ENCODE measurements around the gene TREH. TPM values are rescaled to one million over a fixed set of nuclear protein-coding genes. Genes with fewer than 3 reads are reported as not detected.
"Not testable (repeated sequence)": the region's sequence is repeated elsewhere in the genome, so short reads cannot be mapped to it uniquely, and the experiment has no call there.

The TREH gene
- total RNA-seq, 1 donor from 2014 or later: not detected

DNA sequence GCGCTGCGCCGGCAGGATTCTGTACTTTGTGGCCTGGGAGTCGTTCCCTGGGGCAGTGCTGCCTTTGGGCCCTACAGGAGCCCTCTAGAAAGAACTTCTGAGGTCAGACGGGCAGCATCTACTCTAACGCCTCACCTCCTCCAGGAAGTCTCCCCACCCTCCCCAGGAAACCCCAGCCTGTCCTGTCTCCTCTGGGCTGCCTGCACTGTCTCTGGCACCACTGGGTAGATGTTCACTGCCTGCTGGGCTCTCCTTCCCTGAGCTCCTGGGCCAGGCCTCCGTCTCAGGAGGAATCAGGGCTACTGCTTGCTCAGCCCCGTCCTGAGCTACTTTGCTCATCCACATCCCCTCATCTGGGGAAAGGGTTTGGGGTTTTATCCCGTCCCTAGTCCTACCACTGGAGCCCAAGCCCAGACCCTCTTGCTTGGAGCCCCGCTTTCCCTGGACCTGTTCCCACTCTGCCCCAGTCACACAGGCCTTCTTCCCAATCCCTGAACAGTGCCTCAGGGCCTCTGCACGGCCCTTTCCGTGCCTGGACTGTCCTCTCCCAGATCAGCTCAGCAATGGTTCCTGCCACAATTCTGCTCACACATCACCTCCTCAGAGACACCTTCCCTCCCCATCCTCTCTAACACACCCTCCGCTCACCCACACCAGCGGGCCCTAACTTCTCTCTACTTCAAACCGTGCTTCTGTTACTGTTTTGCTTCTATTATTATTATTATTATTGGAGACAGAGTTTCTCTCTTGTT, 11.3 kb upstream of the TREH start:
- Mint-ChIP-seq H3K27me3 (ENCODE audit: low read depth) (peaks cover 5% of the 10 kb centered on the region), H3K4me3 (ENCODE audit: low read depth) (no peak overlapping the region), H3K4me1 (ENCODE audit: low read depth) (peaks cover 26% of the 10 kb centered on the region), H3K36me3 (ENCODE audit: low read depth) (no peaks in the 10 kb centered on the region), H3K27ac (no peak overlapping the region), H3K9me3 (no peaks in the 10 kb centered on the region)
- no peak for DNase-seq (ENCODE audit: low spot score)
- intact Hi-C loops (cut with micrococcal nuclease): loop anchor here (1.0 to 5.0 kb wide), 3 partner anchors 57 to 266 kb away; partner anchors contain the start of gene UPK2

DNA sequence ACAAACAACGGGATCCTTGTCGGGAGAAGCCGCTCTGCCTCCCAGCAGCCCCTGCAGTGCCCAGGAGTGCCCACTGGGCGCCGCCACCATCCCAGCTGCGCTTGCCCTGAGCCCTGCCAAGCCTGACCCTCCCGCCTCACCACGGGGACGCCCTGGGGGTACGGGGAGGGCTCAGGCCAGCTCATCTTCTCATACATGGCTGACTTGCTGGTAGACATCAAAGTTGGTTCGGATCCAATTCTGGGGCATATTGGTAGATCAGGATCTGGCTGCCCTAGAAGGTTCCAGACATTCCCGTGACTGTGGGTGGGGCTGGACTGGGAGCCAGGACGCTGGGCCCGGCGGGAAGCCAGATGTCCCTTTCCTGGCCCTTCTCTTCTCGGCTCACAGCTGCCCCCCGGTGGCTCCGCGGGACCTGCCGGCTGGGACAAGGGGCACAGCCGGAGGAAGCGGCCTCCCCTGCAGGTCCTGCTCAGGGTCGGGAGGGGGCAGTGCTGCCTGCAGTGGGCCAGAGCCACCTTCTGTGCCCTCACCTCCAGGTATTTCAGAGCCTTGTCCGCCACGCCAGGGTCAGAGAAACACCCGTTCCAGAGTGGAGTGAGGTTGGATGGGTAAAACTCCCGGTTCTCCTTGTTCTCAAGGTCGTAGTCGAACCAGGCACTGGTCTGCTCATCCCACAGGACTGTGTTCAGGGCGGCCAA, 10.6 kb upstream of the TREH start:
- peak; percentile 75 for DNase-seq (ENCODE audit: low spot score)
- H3K9me3 Mint-ChIP-seq: no peaks in the 10 kb centered on the region
- H3K27me3 Mint-ChIP-seq (ENCODE audit: low read depth): peaks cover 11% of the 10 kb centered on the region
- H3K27ac Mint-ChIP-seq: no peak overlapping the region
- no peaks in the 10 kb centered on the region for H3K36me3 Mint-ChIP-seq (ENCODE audit: low read depth)
- intact Hi-C loops (cut with micrococcal nuclease): loop anchor here (1.0 to 5.0 kb wide), 3 partner anchors 57 to 266 kb away; partner anchors contain the start of gene UPK2
- H3K4me1 Mint-ChIP-seq (ENCODE audit: low read depth): peaks cover 26% of the 10 kb centered on the region
- H3K4me3 Mint-ChIP-seq (ENCODE audit: low read depth): peak overlapping the region; percentile 68

DNA sequence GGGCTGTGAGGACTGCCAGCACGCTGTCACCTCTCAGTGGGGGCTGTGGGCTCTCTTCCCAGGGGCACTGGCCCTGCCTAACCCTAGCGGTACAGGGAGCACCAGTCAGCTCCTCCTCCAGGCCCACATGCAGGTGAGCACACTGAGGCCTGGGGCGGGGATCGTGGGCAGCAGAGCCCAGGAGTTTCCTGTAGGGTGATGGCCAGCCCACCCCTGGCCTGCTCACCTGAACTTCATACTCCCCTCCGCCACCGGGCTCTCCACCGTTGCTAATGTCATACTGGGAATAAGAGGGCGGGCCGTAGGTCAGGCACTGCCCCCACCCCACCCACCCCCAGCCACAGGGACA, 10.0 kb upstream of the TREH start:
- no peaks in the 10 kb centered on the region for H3K9me3 Mint-ChIP-seq
- intact Hi-C loops (cut with micrococcal nuclease): no loop called here
- H3K36me3 Mint-ChIP-seq (ENCODE audit: low read depth): no peaks in the 10 kb centered on the region
- H3K4me1 Mint-ChIP-seq (ENCODE audit: low read depth): peaks cover 26% of the 10 kb centered on the region
- peaks cover 14% of the 10 kb centered on the region for H3K27me3 Mint-ChIP-seq (ENCODE audit: low read depth)
- H3K27ac Mint-ChIP-seq: no peak overlapping the region
- no peak for DNase-seq (ENCODE audit: low spot score)
- no peak overlapping the region for H3K4me3 Mint-ChIP-seq (ENCODE audit: low read depth)

DNA sequence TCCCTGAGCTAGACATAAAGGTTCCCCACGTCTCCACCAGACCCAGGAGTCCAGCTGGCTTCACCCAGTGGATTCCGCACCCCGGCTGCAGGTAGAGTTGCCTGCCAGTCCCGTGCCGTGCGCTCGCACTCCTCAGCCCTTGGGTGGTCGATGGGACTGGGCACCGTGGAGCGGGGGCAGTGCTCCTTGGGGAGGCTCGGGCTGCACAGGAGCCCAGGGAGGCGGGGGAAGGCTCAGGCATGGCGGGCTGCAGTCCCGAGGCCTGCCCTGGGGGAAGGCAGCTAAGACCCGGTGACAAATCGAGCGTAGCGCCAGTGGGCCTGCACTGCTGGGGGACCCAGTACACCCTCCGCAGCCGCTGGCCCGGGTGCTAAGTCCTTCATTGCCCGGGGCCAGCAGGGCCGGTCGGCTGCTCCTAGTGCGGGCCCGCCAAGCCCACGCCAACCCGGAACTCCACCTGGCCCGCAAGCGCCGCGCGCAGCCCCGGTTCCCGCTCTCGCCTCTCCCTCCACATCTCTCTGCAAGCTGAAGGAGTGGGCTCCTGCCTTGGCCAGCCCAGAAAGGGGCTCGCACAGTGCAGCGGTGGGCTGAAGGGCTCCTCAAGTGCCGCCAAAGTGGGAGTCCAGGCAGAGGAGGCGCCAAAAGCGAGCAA, 9.5 kb upstream of the TREH start:
- H3K27ac Mint-ChIP-seq: no peak overlapping the region
- no peak for DNase-seq (ENCODE audit: low spot score)
- no peaks in the 10 kb centered on the region for H3K9me3 Mint-ChIP-seq
- intact Hi-C loops (cut with micrococcal nuclease): no loop called here
- H3K36me3 Mint-ChIP-seq (ENCODE audit: low read depth): no peaks in the 10 kb centered on the region
- H3K27me3 Mint-ChIP-seq (ENCODE audit: low read depth): peaks cover 14% of the 10 kb centered on the region
- H3K4me1 Mint-ChIP-seq (ENCODE audit: low read depth): peaks cover 26% of the 10 kb centered on the region
- H3K4me3 Mint-ChIP-seq (ENCODE audit: low read depth): no peak overlapping the region

DNA sequence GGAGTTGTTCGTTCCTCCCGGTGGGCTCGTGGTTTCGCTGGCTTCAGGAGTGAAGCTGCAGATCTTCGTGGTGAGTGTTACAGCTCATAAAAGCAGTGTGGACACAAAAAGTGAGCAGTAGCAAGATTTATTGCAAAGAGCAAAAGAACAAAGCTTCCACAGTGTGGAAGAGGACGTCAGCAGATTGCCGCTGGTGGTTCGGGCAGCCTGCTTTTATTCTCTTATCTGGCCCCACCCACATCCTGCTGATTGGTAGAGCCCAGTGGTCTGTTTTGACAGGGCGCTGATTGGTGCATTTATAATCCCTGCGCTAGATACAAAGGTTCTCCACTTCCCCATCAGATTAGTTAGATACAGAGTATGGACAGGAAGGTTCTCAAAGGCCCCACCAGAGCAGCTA, 8.9 kb upstream of the TREH start:
- H3K4me1 Mint-ChIP-seq (ENCODE audit: low read depth): peaks cover 26% of the 10 kb centered on the region
- H3K27me3 Mint-ChIP-seq (ENCODE audit: low read depth): peaks cover 17% of the 10 kb centered on the region
- DNase-seq (ENCODE audit: low spot score); intact Hi-C loops (cut with micrococcal nuclease); H3K36me3 Mint-ChIP-seq (ENCODE audit: low read depth); H3K9me3 Mint-ChIP-seq; H3K4me3 Mint-ChIP-seq (ENCODE audit: low read depth); H3K27ac Mint-ChIP-seq: not testable (repeated sequence)

DNA sequence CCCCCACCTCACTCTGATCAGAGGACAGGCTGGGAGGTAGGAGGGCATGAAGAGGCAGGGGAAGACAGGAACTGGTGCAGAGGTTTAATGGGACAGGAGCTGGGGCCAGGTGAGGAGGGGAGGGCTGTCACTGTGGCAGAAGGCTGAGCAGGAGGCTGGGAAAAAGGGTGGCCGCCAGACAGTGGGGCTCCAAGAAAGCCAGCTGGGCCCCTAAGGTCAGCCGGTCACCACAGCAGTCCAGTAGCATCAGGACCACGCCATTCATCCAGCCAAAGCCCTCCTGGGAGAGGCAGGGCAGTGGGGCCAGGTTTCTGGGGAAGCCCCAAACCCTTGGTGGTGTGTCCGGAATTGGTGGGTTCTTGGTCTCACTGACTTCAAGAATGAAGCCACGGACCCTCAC, 8.5 kb upstream of the TREH start:
- H3K27ac Mint-ChIP-seq: no peak overlapping the region
- H3K27me3 Mint-ChIP-seq (ENCODE audit: low read depth): peaks cover 17% of the 10 kb centered on the region
- H3K4me3 Mint-ChIP-seq (ENCODE audit: low read depth): no peak overlapping the region
- no peaks in the 10 kb centered on the region for H3K9me3 Mint-ChIP-seq
- peaks cover 23% of the 10 kb centered on the region for H3K4me1 Mint-ChIP-seq (ENCODE audit: low read depth)
- intact Hi-C loops (cut with micrococcal nuclease): no loop called here
- no peak for DNase-seq (ENCODE audit: low spot score)
- H3K36me3 Mint-ChIP-seq (ENCODE audit: low read depth): no peaks in the 10 kb centered on the region

DNA sequence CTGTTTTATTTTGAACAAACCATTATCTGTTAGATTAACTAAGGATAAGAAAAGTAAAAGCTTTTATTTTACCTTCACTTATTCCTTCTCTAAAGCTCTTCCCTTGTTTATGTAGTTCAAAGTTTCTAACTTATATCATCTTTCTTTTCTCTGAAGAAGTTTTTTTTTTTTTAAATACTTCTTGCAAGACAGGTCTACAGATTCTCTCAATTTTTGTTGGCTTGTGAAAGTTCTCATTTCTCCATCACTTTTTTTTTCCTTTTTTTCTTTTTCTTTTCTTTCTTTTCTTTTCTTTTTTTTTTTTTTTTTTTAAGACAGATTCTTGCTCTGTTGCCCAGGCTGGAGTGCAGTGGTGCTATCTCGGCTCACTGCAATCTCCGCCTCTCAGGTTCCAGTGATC, 4.7 kb upstream of the TREH start:
- intact Hi-C loops (cut with micrococcal nuclease): no loop called here
- peaks cover 2% of the 10 kb centered on the region for H3K4me1 Mint-ChIP-seq (ENCODE audit: low read depth)
- no peaks in the 10 kb centered on the region for H3K36me3 Mint-ChIP-seq (ENCODE audit: low read depth)
- H3K9me3 Mint-ChIP-seq: no peaks in the 10 kb centered on the region
- no peak for DNase-seq (ENCODE audit: low spot score)
- no peak overlapping the region for H3K27ac Mint-ChIP-seq
- peaks cover 20% of the 10 kb centered on the region for H3K27me3 Mint-ChIP-seq (ENCODE audit: low read depth)
- no peak overlapping the region for H3K4me3 Mint-ChIP-seq (ENCODE audit: low read depth)

DNA sequence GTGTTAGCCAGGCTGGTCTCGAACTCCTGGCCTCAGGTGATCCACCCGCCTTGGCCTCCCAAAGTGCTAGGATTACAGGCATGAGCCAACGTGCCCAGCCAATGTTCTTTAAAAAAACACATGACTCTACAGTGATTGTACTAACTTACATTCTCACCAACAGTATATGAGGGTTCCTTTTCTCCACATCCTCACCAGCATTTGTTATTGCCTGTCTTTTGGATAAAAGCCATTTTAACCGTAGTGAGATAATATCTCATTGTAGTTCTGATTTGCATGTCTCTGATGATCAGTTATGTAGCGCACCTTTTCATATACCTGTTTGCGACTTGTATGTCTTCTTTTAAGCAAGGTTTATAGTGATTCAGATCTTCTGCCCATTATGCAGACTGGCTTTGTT, 3.5 kb upstream of the TREH start:
- intact Hi-C loops (cut with micrococcal nuclease); H3K27ac Mint-ChIP-seq; H3K36me3 Mint-ChIP-seq (ENCODE audit: low read depth); DNase-seq (ENCODE audit: low spot score); H3K4me3 Mint-ChIP-seq (ENCODE audit: low read depth); H3K9me3 Mint-ChIP-seq; H3K4me1 Mint-ChIP-seq (ENCODE audit: low read depth): not testable (repeated sequence)
- H3K27me3 Mint-ChIP-seq (ENCODE audit: low read depth): peaks cover 20% of the 10 kb centered on the region

DNA sequence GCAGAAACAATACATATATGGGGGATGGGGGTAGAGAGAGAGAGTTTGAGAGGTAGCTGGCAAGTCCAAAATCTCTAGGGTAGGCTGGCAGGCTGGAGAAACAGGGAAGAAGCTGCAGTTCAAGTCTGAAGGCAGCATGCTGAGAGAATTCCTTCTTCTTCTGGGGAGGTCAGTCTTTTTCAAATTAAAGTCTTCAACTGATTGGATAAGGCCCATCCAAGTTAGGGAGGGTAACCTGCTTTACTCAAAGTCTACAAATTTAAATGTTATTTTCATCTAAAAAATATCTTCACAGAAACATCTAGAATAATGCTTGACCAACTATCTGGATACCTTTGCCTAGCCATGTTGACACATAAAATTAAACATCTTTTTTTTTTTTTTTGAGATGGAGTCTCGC, 2.9 kb upstream of the TREH start:
- no peak for DNase-seq (ENCODE audit: low spot score)
- no peak overlapping the region for H3K27ac Mint-ChIP-seq
- no peaks in the 10 kb centered on the region for H3K36me3 Mint-ChIP-seq (ENCODE audit: low read depth)
- no peak overlapping the region for H3K4me3 Mint-ChIP-seq (ENCODE audit: low read depth)
- no peaks in the 10 kb centered on the region for H3K9me3 Mint-ChIP-seq
- peaks cover 20% of the 10 kb centered on the region for H3K27me3 Mint-ChIP-seq (ENCODE audit: low read depth)
- no peaks in the 10 kb centered on the region for H3K4me1 Mint-ChIP-seq (ENCODE audit: low read depth)
- intact Hi-C loops (cut with micrococcal nuclease): no loop called here

DNA sequence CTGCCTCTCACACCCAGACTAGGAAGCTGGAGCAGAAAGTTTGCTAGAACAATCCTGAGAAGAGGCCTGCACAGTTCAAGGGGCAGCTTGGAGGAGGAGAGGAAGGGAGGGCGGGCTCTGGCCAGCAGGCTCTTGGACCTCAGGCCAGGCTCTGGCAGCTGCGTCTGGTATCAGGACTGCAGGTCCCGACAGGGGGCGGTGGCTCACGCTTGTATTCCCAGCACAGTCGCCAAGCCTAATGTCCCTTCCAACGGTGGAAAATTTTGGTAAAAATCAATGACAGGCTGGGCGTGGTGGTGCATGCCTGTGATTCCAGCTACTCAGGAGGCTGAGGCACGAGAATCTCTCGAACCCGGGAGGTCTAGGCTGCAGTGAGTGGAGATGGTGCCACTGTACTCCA, 542 bp downstream of the TREH start:
- H3K9me3 Mint-ChIP-seq; H3K27ac Mint-ChIP-seq; H3K4me3 Mint-ChIP-seq (ENCODE audit: low read depth); H3K36me3 Mint-ChIP-seq (ENCODE audit: low read depth); DNase-seq (ENCODE audit: low spot score); H3K27me3 Mint-ChIP-seq (ENCODE audit: low read depth); H3K4me1 Mint-ChIP-seq (ENCODE audit: low read depth); intact Hi-C loops (cut with micrococcal nuclease): not testable (repeated sequence)

DNA sequence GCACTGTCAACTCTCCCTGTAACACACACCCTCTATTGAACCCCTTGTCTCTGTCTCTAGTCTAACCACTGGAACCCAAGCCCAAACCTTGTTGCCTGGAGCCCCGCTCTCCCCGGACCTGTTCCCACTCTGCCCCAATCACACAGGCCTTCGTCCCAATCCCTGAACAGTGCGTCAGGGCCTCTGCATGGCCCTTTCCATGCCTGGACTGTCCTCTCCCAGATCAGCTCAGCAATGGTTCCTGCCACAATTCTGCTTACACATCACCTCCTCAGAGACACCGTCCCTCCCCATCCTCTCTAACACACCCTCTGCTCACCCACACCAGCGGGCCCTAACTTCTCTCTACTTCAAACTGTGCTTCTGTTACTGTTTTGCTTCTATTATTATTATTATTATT, 1.5 kb downstream of the TREH start:
- intact Hi-C loops (cut with micrococcal nuclease): no loop called here
- Mint-ChIP-seq H3K4me1 (ENCODE audit: low read depth) (no peaks in the 10 kb centered on the region), H3K27me3 (ENCODE audit: low read depth) (peaks cover 8% of the 10 kb centered on the region), H3K4me3 (ENCODE audit: low read depth) (no peak overlapping the region), H3K9me3 (no peaks in the 10 kb centered on the region), H3K27ac (no peak overlapping the region), H3K36me3 (ENCODE audit: low read depth) (no peaks in the 10 kb centered on the region)
- no peak for DNase-seq (ENCODE audit: low spot score)

DNA sequence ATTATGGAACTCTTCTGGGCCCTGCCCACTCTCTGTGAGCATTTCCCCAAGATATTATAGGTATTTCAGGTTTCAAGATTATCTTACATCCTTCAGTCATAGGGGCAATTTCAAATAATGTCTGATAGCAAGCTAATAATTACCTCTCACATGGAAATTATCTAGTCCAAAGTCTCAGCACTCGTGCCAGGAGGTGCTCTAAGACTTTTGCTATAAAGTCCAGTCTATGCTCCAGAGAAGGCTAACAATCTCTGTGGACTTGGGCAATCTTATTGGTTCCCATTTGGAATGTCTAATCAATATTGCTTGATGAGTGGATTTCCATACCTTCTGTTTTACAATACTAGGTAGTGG, 5.4 kb downstream of the TREH start:
- Mint-ChIP-seq H3K27ac (no peak overlapping the region), H3K36me3 (ENCODE audit: low read depth) (no peaks in the 10 kb centered on the region), H3K4me3 (ENCODE audit: low read depth) (no peak overlapping the region), H3K27me3 (ENCODE audit: low read depth) (peaks cover 23% of the 10 kb centered on the region), H3K4me1 (ENCODE audit: low read depth) (no peaks in the 10 kb centered on the region), H3K9me3 (no peaks in the 10 kb centered on the region)
- intact Hi-C loops (cut with micrococcal nuclease): no loop called here
- DNase-seq (ENCODE audit: low spot score): no peak

DNA sequence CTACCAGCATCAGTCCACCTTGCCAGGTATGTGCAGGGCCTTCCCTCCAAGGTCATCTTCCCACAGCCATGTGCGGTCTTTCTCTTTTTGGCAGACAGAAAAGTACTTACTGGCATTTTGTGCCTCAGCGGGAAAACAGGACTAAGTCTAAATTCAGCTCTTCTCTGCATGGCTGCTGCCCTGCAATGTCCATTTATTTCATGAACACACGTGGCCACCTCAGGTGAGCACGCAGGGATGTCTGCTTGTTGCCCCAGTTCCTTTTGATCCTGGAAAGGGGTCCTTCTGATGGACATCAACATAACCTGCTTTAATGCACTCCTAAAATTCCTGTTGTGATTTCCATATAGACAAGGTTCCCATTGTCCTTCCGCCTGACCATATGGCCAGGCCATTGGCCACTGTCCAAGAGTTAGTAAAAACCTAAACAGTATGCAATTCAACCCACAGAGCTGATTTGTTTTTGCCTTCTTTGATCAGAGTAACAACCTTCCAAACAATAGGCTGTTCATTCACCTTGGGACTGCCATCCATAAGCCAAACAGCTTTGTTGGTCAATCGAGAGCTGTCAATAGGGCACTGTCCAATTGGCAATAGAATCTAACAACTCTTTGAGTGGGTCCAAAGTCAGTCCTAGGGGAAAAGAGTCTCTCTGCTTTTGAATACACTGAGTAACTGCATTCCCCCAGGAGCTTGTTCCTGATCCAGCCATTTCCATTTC, 5.9 kb downstream of the TREH start:
- intact Hi-C loops (cut with micrococcal nuclease): no loop called here
- Mint-ChIP-seq H3K27me3 (ENCODE audit: low read depth) (peaks cover 23% of the 10 kb centered on the region), H3K4me1 (ENCODE audit: low read depth) (no peaks in the 10 kb centered on the region), H3K4me3 (ENCODE audit: low read depth) (no peak overlapping the region), H3K36me3 (ENCODE audit: low read depth) (no peaks in the 10 kb centered on the region), H3K9me3 (no peaks in the 10 kb centered on the region), H3K27ac (no peak overlapping the region)
- no peak for DNase-seq (ENCODE audit: low spot score)

Data from activated T-helper 2 cell treated with anti-CD3 and anti-CD28 coated beads, Interferon-gamma antibody, Interleukin-2, Interleukin-4, amounts not matched to agents 10 μg/mL and 5 μg/mL and 100 μg/mL, durations not matched to agents 14 hours and 24 hours and 36 hours (primary cell).